ENCODE data around the gene OR8K3.

The OR8K3 gene

GRCh38 chr11:56314844-56315243, at the start of gene OR8K3:
Gene OR8K3, plus strand, starts transcription at chr11:56315144. Its CDS starts 3,163 bp downstream, at chr11:56318307.
- DNase-seq: no peak

GRCh38 chr11:56271092-56271491, 43.9 kb upstream of the OR8K3 start:
- no peak for DNase-seq

- no peak for DNase-seq
These were observed 41.1 kb upstream of the OR8K3 start, which contains the start of gene OR5T1 for GRCh38 chr11:56273854-56274253. Gene OR5T1, plus strand, starts transcription at chr11:56274154. Its CDS starts 1,485 bp downstream, at chr11:56275639.

- no peak for DNase-seq
These were observed 22.8 kb upstream of the OR8K3 start, which contains the start of gene OR8H1 for GRCh38 chr11:56292154-56292553. Gene OR8H1, minus strand, starts transcription at chr11:56292254. Its CDS starts 1,192 bp downstream, at chr11:56291062.

GRCh38 chr11:56296898-56297297, 18.0 kb upstream of the OR8K3 start:
- no peak for DNase-seq

GRCh38 chr11:56307836-56308235, 7.1 kb upstream of the OR8K3 start:
- DNase-seq: no peak

GRCh38 chr11:56331861-56332491, 17.0 kb downstream of the OR8K3 start:
- no peak for DNase-seq

GRCh38 chr11:56333156-56333555, 18.2 kb downstream of the OR8K3 start:
- no peak for DNase-seq

- no peak for DNase-seq
These were observed 25.3 kb downstream of the OR8K3 start for GRCh38 chr11:56340289-56340688.

GRCh38 chr11:56345739-56346138, 30.8 kb downstream of the OR8K3 start, which contains the start of gene OR8K1:
Gene OR8K1, plus strand, starts transcription at chr11:56346039. Its CDS starts 0 bp downstream, at chr11:56346039.
- no peak for DNase-seq

- no peak for DNase-seq
These were observed 39.0 kb downstream of the OR8K3 start, which contains the start of gene OR8J1 for GRCh38 chr11:56353991-56354390. Gene OR8J1, plus strand, starts transcription at chr11:56354291. Its CDS starts 5,956 bp downstream, at chr11:56360247.
